HG02943 (cell line): ENCODE measurements around the gene ZNF827.
A peak's percentile ranks its signal among the peaks of the same experiment; 100 is the strongest.

Experiments
- ATAC-seq: cut with Tn5 transposase; IDR thresholded peaks from one replicate; pipeline ENCODE4 v1.9.1; 2021; ENCODE audit warnings: mild to moderate bottlenecking, low read depth, moderate library complexity; ENCODE audit not compliant: unreplicated experiment

The ZNF827 gene

GRCh38 chr4:145938618-145939440, at the start of gene ZNF827:
ZNF827 (minus strand) TSS chr4:145938823; CDS start chr4:145938407, 416 bp downstream.
- ATAC-seq: peak; percentile 34

- no peak for ATAC-seq
These were observed 45.9 kb upstream of the ZNF827 start for GRCh38 chr4:145984563-145984962.

- ATAC-seq: no peak
These were observed 44.2 kb upstream of the ZNF827 start for GRCh38 chr4:145982791-145983190.

GRCh38 chr4:145979160-145979559, 40.5 kb upstream of the ZNF827 start:
- no peak for ATAC-seq

- ATAC-seq: no peak
These were observed 38.1 kb upstream of the ZNF827 start for GRCh38 chr4:145976680-145977079.

- ATAC-seq: no peak
These were observed 21.4 kb upstream of the ZNF827 start for GRCh38 chr4:145960012-145960411.

GRCh38 chr4:145957302-145957701, 18.7 kb upstream of the ZNF827 start:
- no peak for ATAC-seq

GRCh38 chr4:145956288-145956890, 17.8 kb upstream of the ZNF827 start:
- ATAC-seq: no peak

- ATAC-seq: no peak
These were observed 16.3 kb upstream of the ZNF827 start for GRCh38 chr4:145954924-145955339.

- no peak for ATAC-seq
These were observed 13.3 kb upstream of the ZNF827 start for GRCh38 chr4:145951931-145952330.

- no peak for ATAC-seq
These were observed 7.0 kb upstream of the ZNF827 start for GRCh38 chr4:145945431-145946155.

- no peak for ATAC-seq
These were observed 6.3 kb upstream of the ZNF827 start for GRCh38 chr4:145944886-145945285.

- no peak for ATAC-seq
These were observed 1.2 kb upstream of the ZNF827 start for GRCh38 chr4:145939856-145940255.

GRCh38 chr4:145939441-145939750, 773 bp upstream of the ZNF827 start:
- no peak for ATAC-seq

GRCh38 chr4:145937971-145938611, 532 bp downstream of the ZNF827 start:
- ATAC-seq: no peak

- peak; percentile 11 for ATAC-seq
These were observed 1.4 kb downstream of the ZNF827 start for GRCh38 chr4:145936997-145937901.

- ATAC-seq: peak; percentile 60
These were observed 2.3 kb downstream of the ZNF827 start for GRCh38 chr4:145936142-145936996.

- no peak for ATAC-seq
These were observed 3.1 kb downstream of the ZNF827 start for GRCh38 chr4:145935253-145936141.
